Common myeloid progenitor, CD34-positive (primary cell): ENCODE data around the gene PFN3.
A peak's percentile ranks its signal among the peaks of the same experiment; 100 is the strongest.

Experiments used
- CTCF ChIA-PET: fragments of 350-600 bp; sonication (Branson Sonifier 250); formaldehyde crosslinking; loops from one replicate; lab custom pipeline; 2021; ENCODE audit warnings: antibody characterized with exemption; lab: Charles Lee
- POLR2A ChIA-PET: fragments of 350-600 bp; sonication (Branson Sonifier 250); formaldehyde crosslinking; loops from one replicate; lab custom pipeline; 2021; ENCODE audit warnings: antibody characterized with exemption; lab: Charles Lee
- DNase-seq, 3 donors: peaks; one replicate each; pipeline versions ENCODE4 v3.0.0 to v3.0.0-alpha.2; 2013
- H3K27ac ChIP-seq, 2 experiments: 1 replicate in 1 of 2; 2 replicates in 1 of 2; pipeline ENCODE4 v1.7.0; 2013; ENCODE audit warnings: inconsistent platforms in 2 of 2, low read length in 2 of 2, mild to moderate bottlenecking in 2 of 2, low read depth in 1 of 2, moderate library complexity in 1 of 2; ENCODE audit not compliant: severe bottlenecking in 2 of 2, insufficient read depth in 1 of 2, poor library complexity in 1 of 2
- H3K27me3 ChIP-seq, 5 experiments: replicated peaks in 2 of 5; 1 replicate in 3 of 5; 2 replicates in 2 of 5; pipeline versions ENCODE4 v1.6.1 to v1.7.0; 2013; ENCODE audit warnings: low read length in 4 of 5, mild to moderate bottlenecking in 2 of 5, moderate library complexity in 2 of 5, inconsistent platforms in 1 of 5; ENCODE audit not compliant: insufficient read depth in 5 of 5, control insufficient read depth in 4 of 5
- H3K36me3 ChIP-seq, 4 experiments: 1 replicate in 2 of 4; 2 replicates in 2 of 4; pipeline versions ENCODE4 v1.6.1 to v1.7.0; 2013; ENCODE audit warnings: low read length in 3 of 4, control low read depth in 1 of 4, mild to moderate bottlenecking in 1 of 4; ENCODE audit not compliant: control insufficient read depth in 4 of 4, insufficient read depth in 4 of 4
- H3K4me1 ChIP-seq, 4 experiments: 1 replicate in 3 of 4; 2 replicates in 1 of 4; pipeline versions ENCODE4 v1.6.1 to v1.7.1; 2013; ENCODE audit warnings: low read length in 3 of 4, mild to moderate bottlenecking in 3 of 4, control low read depth in 1 of 4, inconsistent platforms in 1 of 4, moderate library complexity in 1 of 4; ENCODE audit not compliant: control insufficient read depth in 4 of 4, insufficient read depth in 4 of 4; ENCODE audit errors: control extremely low read depth in 1 of 4
- H3K4me3 ChIP-seq, 7 experiments: 1 replicate in 4 of 7; 2 replicates in 3 of 7; pipeline versions ENCODE4 v1.5.1 to v1.7.0; 2013; ENCODE audit warnings: mild to moderate bottlenecking in 7 of 7, low read length in 6 of 7, moderate library complexity in 6 of 7, inconsistent platforms in 2 of 7, low read depth in 2 of 7, control low read depth in 1 of 7; ENCODE audit not compliant: insufficient read depth in 4 of 7, control insufficient read depth in 1 of 7; ENCODE audit errors: extremely low read depth in 1 of 7
- H3K9me3 ChIP-seq, 5 experiments: 1 replicate in 4 of 5; 2 replicates in 1 of 5; pipeline versions ENCODE4 v1.6.1 to v1.7.1; 2013; ENCODE audit warnings: low read length in 4 of 5, mild to moderate bottlenecking in 2 of 5, inconsistent platforms in 1 of 5, low read depth in 1 of 5, moderate library complexity in 1 of 5; ENCODE audit not compliant: control insufficient read depth in 4 of 5, insufficient read depth in 2 of 5; ENCODE audit errors: control extremely low read depth in 1 of 5
- WGBS: methylation state at CpG from one replicate; pipeline ENCODE4 v1.1.5; 2013; ENCODE audit not compliant: insufficient coverage; 5-methylcytosine and 5-hydroxymethylcytosine counted together

PFN3 gene

DNA sequence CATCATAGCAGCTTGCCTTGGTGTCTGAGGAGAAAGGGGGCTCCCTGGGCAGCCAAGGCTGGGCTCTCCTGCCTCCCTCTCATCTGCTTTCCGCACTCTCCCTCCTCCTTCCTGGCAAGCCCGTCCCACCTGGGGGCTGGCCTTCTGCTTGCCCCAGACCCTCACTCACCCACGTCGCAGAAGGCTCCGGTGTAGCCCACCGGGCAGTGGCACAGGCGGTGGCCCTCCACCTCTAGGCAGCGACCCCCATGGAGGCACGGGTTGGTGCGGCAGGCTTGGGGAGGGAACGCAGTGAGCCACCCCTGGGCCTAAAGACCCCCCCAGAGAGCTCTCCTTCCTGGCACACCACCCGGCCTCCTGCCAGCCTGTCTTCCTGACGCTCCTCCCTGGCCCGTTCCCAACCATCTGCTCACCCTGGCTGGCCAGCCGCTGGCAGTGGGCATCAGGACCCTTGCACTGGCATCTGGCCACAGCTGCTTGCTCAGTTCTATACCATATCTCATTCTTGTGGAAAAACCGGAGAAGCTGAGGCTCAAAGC is 4.2 kb upstream of the PFN3 start:
- no peak for DNase-seq
- Histone ChIP-seq H3K27ac (peak overlapping the region in 1 of 2 experiments; percentile 49), H3K9me3 (no peaks in the 10 kb centered on the region), H3K4me1 (peaks cover 2 to 55% (median 44%) of the 10 kb centered on the region in 4 experiments), H3K36me3 (no peaks in the 10 kb centered on the region), H3K27me3 (peaks cover 0 to 38% (median 16%) of the 10 kb centered on the region in 5 experiments), H3K4me3 (peak overlapping the region in 5 of 7 experiments; percentile 19 to 76 (median 69))
- ChIA-PET POLR2A (interaction anchor here (0.6 to 5.1 kb wide), 9 partner anchors 11 to 51 kb away, joined by 3 to 59 read pairs (median 5); partner anchors contain the start of genes GRK6 and PRR7), CTCF (interaction anchor here (0.6 to 17.2 kb wide), 26 partner anchors 14 to 103 kb away, joined by 3 to 509 read pairs (median 6); partner anchors contain the start of genes DOK3, GRK6, PDLIM7 and PRR7)
- WGBS = 50% methylated on average over 12 of the region's 16 CpGs

DNA sequence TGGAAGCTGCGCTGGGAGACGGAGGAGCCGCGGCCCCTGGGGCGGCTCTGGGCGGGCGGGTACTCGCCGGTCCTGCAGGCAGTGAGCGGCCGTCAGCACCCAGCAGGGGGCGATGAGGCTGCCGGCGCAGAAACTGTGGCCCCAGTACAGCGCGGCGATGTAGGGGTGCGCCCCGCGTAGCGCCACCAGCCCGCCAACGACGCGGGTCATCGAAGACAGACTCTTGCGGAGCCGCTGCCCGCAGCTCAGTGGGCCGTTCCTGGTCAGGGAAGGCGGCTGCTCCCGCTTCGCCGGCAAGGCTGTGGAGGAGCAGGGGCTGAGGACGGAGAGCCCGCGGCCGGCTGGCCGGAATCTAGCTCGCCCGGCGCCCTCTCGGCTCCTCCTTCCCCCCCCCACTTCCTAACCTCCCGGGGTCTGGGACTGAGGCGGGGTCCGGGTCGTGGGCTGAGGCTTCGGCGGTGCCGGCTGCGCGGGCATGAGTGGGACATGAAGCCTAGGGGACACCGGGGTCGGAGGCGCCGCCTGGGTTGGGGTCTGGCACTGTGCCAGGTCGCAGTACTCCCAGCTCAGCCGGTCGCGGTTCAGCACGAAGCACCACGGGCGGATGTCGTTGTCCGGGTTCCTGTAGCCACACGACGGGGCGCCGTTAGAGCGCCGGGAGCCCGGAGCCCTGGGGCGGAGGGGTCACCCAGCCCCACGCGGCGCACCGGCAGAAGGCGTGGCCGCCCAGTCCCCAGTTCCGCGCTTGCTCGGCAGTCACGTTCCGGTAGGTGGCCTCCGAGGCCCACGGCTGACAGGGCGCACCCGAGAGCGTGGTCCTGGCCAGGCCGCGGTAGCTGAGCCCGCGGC is 3.6 kb upstream of the PFN3 start:
- ChIA-PET CTCF (interaction anchor here (0.6 to 17.2 kb wide), 30 partner anchors 13 to 102 kb away, joined by 3 to 509 read pairs (median 6); partner anchors contain the start of genes DOK3, GRK6, PDLIM7 and PRR7), POLR2A (interaction anchor here (0.6 to 5.1 kb wide), 10 partner anchors 12 to 52 kb away, joined by 3 to 59 read pairs (median 5); partner anchors contain the start of genes GRK6 and PRR7)
- Histone ChIP-seq H3K27ac (peak overlapping the region in 1 of 2 experiments; percentile 49), H3K36me3 (no peaks in the 10 kb centered on the region), H3K27me3 (peaks cover 0 to 40% (median 16%) of the 10 kb centered on the region in 5 experiments), H3K4me1 (peaks cover 2 to 55% (median 44%) of the 10 kb centered on the region in 4 experiments), H3K4me3 (peak overlapping the region; percentile 29 to 76 (median 61)), H3K9me3 (no peaks in the 10 kb centered on the region)
- peak; percentile 88 to 93 (median 92) for DNase-seq
- WGBS = 0% methylated on average over 80 of the region's 93 CpGs

DNA sequence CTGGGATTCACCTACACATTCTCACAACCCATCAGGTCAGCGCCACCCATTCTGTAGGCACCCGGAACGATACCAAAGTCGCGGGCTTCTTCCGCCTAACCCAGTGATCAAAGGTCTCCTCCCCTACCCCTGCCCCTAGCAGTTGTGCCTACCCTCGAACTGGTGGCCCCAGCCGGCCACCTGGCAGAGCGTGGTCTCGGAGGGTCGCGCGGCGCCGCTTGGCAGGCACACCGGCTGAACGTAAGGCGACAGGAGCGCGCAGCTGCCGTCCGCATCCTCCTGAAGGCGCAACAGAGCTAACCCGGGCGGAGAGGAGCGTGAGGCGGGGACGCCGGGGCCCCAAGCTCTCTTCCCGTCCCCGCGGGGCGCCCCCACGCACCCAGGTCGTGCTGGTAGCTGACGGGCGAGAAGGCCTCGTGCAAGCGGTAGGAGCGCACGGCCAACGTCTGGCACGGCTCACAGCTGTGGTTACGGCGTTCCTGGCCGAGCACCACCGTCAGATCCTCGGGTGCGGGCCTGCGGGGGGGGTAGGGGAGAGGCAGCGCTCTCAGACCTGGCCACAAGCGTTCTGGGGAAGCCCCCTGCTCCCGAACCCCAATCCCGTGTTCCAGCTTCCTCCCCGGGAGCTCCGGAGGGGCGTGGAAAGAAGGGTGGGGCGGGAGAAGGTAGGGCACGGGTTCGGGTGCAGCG is 2.8 kb upstream of the PFN3 start:
- no peaks in the 10 kb centered on the region for H3K36me3 ChIP-seq
- peak overlapping the region in 6 of 7 experiments; percentile 32 to 76 (median 65) for H3K4me3 ChIP-seq
- ChIA-PET CTCF (interaction anchor here (0.9 to 17.2 kb wide), 26 partner anchors 12 to 288 kb away, joined by 3 to 509 read pairs (median 6); partner anchors contain the start of genes DOK3, GRK6, PDLIM7 and PRR7), POLR2A (interaction anchor here (1.1 to 5.1 kb wide), 7 partner anchors 12 to 53 kb away, joined by 3 to 59 read pairs (median 9); partner anchors contain the start of genes GRK6 and PRR7)
- H3K27ac ChIP-seq = no peak overlapping the region
- DNase-seq = peak; percentile 46 to 77 (median 66)
- H3K9me3 ChIP-seq = no peaks in the 10 kb centered on the region
- H3K27me3 ChIP-seq = peaks cover 0 to 40% (median 16%) of the 10 kb centered on the region in 5 experiments
- peaks cover 2 to 57% (median 44%) of the 10 kb centered on the region in 4 experiments for H3K4me1 ChIP-seq
- WGBS = 1% methylated on average over 49 of the region's 61 CpGs

DNA sequence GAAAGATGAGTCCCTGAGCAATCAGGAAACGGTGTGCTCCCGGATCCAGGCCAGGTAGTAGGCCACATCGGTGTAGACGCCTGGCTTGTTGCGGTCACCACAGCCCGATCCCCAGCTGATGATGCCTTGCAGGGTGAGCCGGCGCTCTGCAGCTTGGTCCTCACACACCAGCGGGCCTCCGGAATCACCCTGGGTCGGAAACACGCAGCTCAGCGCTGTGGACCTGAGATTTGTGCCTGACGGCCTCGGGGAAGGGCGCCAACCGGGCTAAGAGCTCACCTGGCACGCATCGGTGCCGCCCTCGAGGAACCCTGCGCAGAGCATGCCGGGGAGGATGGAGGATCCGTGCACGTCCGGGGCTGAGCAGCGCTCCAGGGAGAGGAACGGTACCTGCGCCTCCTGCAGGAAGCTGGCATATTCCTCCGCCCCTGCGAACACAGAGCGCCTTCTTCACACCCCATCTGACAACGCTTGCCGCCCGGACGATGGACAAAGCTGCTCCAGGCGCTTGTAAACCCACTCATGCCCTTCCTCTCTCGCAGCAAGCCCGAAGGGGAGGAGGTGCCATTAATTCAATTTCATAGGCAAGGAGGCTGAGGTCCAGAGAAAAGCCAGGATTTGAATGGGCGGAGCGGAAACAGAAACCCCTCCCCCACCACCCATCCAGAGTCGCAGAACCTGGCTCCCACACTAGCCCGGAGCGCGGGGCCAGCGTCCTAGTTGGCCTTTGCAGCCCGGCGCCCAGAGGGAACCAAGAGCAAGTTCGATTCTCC is 2.0 kb upstream of the PFN3 start:
- 34% methylated on average over 31 of the region's 49 CpGs for WGBS
- Histone ChIP-seq H3K36me3 (no peaks in the 10 kb centered on the region), H3K4me3 (peak overlapping the region in 6 of 7 experiments; percentile 6 to 76 (median 65)), H3K27ac (no peak overlapping the region), H3K27me3 (peaks cover 0 to 40% (median 16%) of the 10 kb centered on the region in 5 experiments), H3K9me3 (no peaks in the 10 kb centered on the region), H3K4me1 (peaks cover 2 to 59% (median 44%) of the 10 kb centered on the region in 4 experiments)
- ChIA-PET CTCF (interaction anchor here (0.6 to 17.2 kb wide), 22 partner anchors 11 to 288 kb away, joined by 3 to 509 read pairs (median 6); partner anchors contain the start of genes DOK3, GRK6, PDLIM7 and PRR7), POLR2A (interaction anchor here (0.7 to 5.1 kb wide), 7 partner anchors 9 to 53 kb away, joined by 3 to 59 read pairs (median 9); partner anchors contain the start of genes GRK6 and PRR7)
- DNase-seq = peak; percentile 41 to 51 (median 47)

DNA sequence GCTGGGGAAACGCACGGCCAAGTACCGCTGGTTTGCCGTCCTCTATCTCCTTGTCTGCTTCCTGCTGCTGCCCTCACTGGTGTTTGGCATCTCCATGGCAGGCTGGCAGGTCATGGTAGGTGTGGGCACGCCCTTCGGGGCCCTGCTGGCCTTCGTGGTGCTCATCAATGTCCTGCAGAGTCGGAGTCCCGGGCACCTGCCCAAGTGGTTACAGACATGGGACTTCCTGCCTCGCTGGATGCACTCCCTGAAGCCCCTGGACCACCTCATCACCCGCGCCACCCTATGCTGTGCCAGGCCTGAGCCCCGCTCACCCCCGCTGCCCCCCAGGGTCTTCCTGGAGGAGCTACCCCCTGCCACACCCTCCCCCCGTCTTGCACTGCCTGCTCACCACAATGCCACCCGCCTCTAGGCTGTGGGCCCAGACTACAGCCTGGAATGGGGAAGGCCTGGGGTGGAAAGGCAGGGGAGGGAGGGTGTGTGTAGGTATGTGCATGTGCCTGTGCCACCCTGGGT is 2.5 kb downstream of the PFN3 start:
- no peak overlapping the region for H3K4me3 ChIP-seq
- H3K27me3 ChIP-seq = peaks cover 0 to 32% (median 15%) of the 10 kb centered on the region in 5 experiments
- CTCF ChIA-PET = interaction anchor here (1.0 to 13.7 kb wide), 3 partner anchors 8 to 51 kb away, joined by 3 to 509 read pairs (median 3); partner anchors contain the start of gene PRR7

More for the DNA sequence above, 2.5 kb downstream of the PFN3 start:
- no peaks in the 10 kb centered on the region for H3K9me3 ChIP-seq
- POLR2A ChIA-PET = no interaction called here
- H3K27ac ChIP-seq = no peak overlapping the region
- WGBS = 86% methylated on average over 14 of the region's 16 CpGs
- DNase-seq = no peak
- H3K4me1 ChIP-seq = peaks cover 3 to 32% (median 23%) of the 10 kb centered on the region in 4 experiments
- H3K36me3 ChIP-seq = no peaks in the 10 kb centered on the region
